ENCODE results near the gene ZNF74.
A peak's percentile ranks its signal among the peaks of the same experiment; 100 is the strongest.

ZNF74 gene

DNA sequence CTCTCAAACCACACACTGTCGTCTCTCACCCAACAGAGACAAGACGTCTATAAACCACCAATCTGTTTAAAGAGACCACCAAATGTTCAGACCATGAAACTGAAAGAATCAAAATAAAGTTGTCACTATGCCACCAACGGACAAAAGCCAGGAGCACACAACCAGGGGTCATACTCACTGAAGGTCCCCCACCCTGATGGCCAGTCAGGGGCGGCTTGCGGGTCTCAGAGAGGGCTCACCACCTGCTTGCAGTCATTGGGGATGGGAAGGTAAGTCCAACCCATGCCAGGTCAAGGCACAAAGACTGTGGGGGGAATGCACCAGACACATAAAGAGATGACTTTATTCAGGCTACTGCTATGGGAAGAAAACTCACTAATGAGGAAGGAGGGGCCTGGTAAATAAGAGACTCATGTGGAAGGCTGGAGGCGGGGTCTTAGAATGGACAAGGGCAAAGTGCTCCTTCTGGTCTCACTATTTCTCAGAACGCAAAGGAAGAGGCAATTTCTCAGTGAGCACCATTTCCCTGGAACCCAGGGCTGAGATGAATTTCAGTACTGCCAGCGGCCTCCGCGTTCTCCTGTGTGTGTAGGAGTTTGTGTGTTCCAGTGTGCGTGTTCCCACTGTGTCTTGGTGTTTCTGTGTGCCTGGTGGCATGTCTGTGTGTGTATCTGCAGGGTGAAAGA lies 26.3 kb downstream of the ZNF74 start:
- Histone ChIP-seq H3K79me2 (ENCODE audit: control insufficient read depth, insufficient read depth, low read length, poor library complexity) (peaks cover 2% of the 10 kb centered on the region), H3K4me2 (ENCODE audit: low read length) (no peak overlapping the region), H4K91ac (ENCODE audit: low read depth, low read length) (no peak overlapping the region), H3K79me1 (ENCODE audit: low read length) (peaks cover 3% of the 10 kb centered on the region), H3K36me3 (ENCODE audit: control insufficient read depth in 1 of 2, insufficient read depth in 2 of 2, low read length in 2 of 2) (peaks cover 4 to 14% of the 10 kb centered on the region in 2 experiments), H2BK12ac (ENCODE audit: low read length) (no peak overlapping the region), H3K4me1 (ENCODE audit: control insufficient read depth in 1 of 2, insufficient read depth in 2 of 2, low read length in 2 of 2) (peaks cover 4 to 6% of the 10 kb centered on the region in 2 experiments), H2AFZ (ENCODE audit: insufficient read depth, low read length, poor library complexity) (no peak overlapping the region), H3K23ac (ENCODE audit: low read length) (no peak overlapping the region), H3K18ac (ENCODE audit: low read length) (no peak overlapping the region), H3K27ac (ENCODE audit: low read depth, low read length) (no peak overlapping the region), H3K4me3 (ENCODE audit: low read depth, low read length) (no peak overlapping the region), H4K12ac (ENCODE audit: low read depth, low read length) (no peak overlapping the region), H3K9me3 (ENCODE audit: insufficient read depth, low read depth, low read length) (no peaks in the 10 kb centered on the region), H2AK5ac (ENCODE audit: low read length) (no peak overlapping the region), H4K8ac (ENCODE audit: low read depth, low read length) (no peak overlapping the region), H2BK120ac (ENCODE audit: insufficient read depth, low read length, poor library complexity) (no peak overlapping the region), H2BK5ac (ENCODE audit: low read depth, low read length, poor library complexity) (no peak overlapping the region), H3K27me3 (ENCODE audit: insufficient read depth, low read length) (no peaks in the 10 kb centered on the region), H3K4ac (ENCODE audit: low read depth, low read length) (no peak overlapping the region), H3K14ac (ENCODE audit: low read length) (no peak overlapping the region), H3K9ac (ENCODE audit: low read length) (no peak overlapping the region)
- no peak for DNase-seq
- no CpG with 5 or more reads among the region's 11 CpGs for WGBS (ENCODE audit: extremely low coverage, insufficient coverage, insufficient read length)

DNA sequence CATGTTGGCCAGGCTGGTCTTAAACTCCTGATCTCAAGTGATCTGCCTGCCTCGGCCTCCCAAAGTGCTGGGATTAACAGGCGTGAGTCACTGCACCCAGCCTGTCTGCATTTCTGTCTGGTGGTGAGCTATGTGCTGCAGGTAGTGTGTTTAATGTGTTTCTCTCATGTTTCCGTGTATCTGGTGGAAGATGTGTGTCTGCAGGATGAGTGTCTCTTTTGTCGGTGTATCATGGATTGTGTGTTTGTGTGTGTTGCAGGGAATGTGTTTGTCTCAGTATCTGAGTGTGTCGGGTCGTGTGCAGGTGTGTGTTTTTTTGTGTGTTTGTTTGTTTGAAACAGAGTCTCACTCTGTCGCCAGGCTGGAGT lies 27.5 kb downstream of the ZNF74 start:
- Histone ChIP-seq H3K9me3 (ENCODE audit: insufficient read depth, low read depth, low read length) (no peaks in the 10 kb centered on the region), H2BK5ac (ENCODE audit: low read depth, low read length, poor library complexity) (no peak overlapping the region), H4K91ac (ENCODE audit: low read depth, low read length) (no peak overlapping the region), H3K79me2 (ENCODE audit: control insufficient read depth, insufficient read depth, low read length, poor library complexity) (peaks cover 2% of the 10 kb centered on the region), H3K4me1 (ENCODE audit: control insufficient read depth in 1 of 2, insufficient read depth in 2 of 2, low read length in 2 of 2) (peaks cover 4 to 6% of the 10 kb centered on the region in 2 experiments), H3K4ac (ENCODE audit: low read depth, low read length) (no peak overlapping the region), H3K18ac (ENCODE audit: low read length) (no peak overlapping the region), H3K4me2 (ENCODE audit: low read length) (no peak overlapping the region), H2BK12ac (ENCODE audit: low read length) (no peak overlapping the region), H3K9ac (ENCODE audit: low read length) (no peak overlapping the region), H3K27ac (ENCODE audit: low read depth, low read length) (no peak overlapping the region), H2AK5ac (ENCODE audit: low read length) (no peak overlapping the region), H3K4me3 (ENCODE audit: low read depth, low read length) (no peak overlapping the region), H3K36me3 (ENCODE audit: control insufficient read depth in 1 of 2, insufficient read depth in 2 of 2, low read length in 2 of 2) (peaks cover 13 to 24% of the 10 kb centered on the region in 2 experiments), H3K23ac (ENCODE audit: low read length) (no peak overlapping the region), H3K79me1 (ENCODE audit: low read length) (peaks cover 3% of the 10 kb centered on the region), H3K14ac (ENCODE audit: low read length) (no peak overlapping the region), H2AFZ (ENCODE audit: insufficient read depth, low read length, poor library complexity) (no peak overlapping the region), H2BK120ac (ENCODE audit: insufficient read depth, low read length, poor library complexity) (no peak overlapping the region), H4K12ac (ENCODE audit: low read depth, low read length) (no peak overlapping the region), H4K8ac (ENCODE audit: low read depth, low read length) (no peak overlapping the region), H3K27me3 (ENCODE audit: insufficient read depth, low read length) (no peaks in the 10 kb centered on the region)
- DNase-seq = peak; percentile 68 to 85
- no CpG with 5 or more reads among the region's 7 CpGs for WGBS (ENCODE audit: extremely low coverage, insufficient coverage, insufficient read length)

DNA sequence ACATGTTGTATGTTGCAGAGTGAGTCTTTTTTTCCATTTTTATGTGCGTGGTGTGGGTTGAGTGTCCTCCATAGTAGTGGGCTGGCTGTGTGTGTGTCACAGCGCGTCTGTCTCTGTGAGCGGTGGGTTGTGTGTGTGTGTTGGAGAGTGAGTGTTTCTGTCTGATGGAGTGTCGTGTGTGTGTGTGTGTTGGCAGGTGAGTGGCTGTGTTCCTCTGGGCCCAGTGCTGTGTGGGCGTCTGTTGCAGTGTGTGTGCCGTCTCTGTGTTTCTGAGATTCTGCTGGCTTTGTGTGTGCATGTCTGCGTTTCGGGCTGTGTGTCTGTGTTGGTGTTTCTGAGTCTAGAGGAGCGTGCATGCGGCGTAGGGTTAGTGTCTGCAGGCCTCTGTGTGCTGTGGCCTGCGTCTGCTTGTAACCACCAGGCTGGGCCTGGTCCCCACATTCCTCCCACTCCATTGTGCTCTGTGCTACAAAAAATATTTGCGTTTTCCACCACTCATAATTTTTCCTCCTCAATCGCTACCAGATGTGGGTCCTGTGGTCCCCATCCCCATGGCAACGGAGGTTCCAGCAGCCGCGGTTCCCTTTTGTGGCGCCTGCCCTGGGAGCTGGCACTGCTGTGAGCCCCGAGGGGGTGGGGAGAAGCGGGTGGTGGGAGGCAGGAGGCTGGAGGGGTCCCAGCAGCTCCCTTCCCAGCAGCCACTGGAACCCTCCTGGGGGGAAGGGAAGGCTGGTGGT lies 28.5 kb downstream of the ZNF74 start:
- Histone ChIP-seq H3K79me2 (ENCODE audit: control insufficient read depth, insufficient read depth, low read length, poor library complexity) (peaks cover 2% of the 10 kb centered on the region), H3K79me1 (ENCODE audit: low read length) (peaks cover 3% of the 10 kb centered on the region), H4K8ac (ENCODE audit: low read depth, low read length) (no peak overlapping the region), H3K9me3 (ENCODE audit: insufficient read depth, low read depth, low read length) (peaks cover 2% of the 10 kb centered on the region), H4K91ac (ENCODE audit: low read depth, low read length) (no peak overlapping the region), H4K12ac (ENCODE audit: low read depth, low read length) (no peak overlapping the region), H3K4me3 (ENCODE audit: low read depth, low read length) (no peak overlapping the region), H3K18ac (ENCODE audit: low read length) (no peak overlapping the region), H2BK120ac (ENCODE audit: insufficient read depth, low read length, poor library complexity) (no peak overlapping the region), H2AFZ (ENCODE audit: insufficient read depth, low read length, poor library complexity) (no peak overlapping the region), H3K14ac (ENCODE audit: low read length) (no peak overlapping the region), H3K4ac (ENCODE audit: low read depth, low read length) (no peak overlapping the region), H3K9ac (ENCODE audit: low read length) (no peak overlapping the region), H3K4me1 (ENCODE audit: control insufficient read depth in 1 of 2, insufficient read depth in 2 of 2, low read length in 2 of 2) (peaks cover 4 to 6% of the 10 kb centered on the region in 2 experiments), H2BK12ac (ENCODE audit: low read length) (no peak overlapping the region), H3K36me3 (ENCODE audit: control insufficient read depth in 1 of 2, insufficient read depth in 2 of 2, low read length in 2 of 2) (peaks cover 20 to 31% of the 10 kb centered on the region in 2 experiments), H3K23ac (ENCODE audit: low read length) (no peak overlapping the region), H3K27me3 (ENCODE audit: insufficient read depth, low read length) (no peaks in the 10 kb centered on the region), H3K27ac (ENCODE audit: low read depth, low read length) (no peak overlapping the region), H2AK5ac (ENCODE audit: low read length) (no peak overlapping the region), H2BK5ac (ENCODE audit: low read depth, low read length, poor library complexity) (no peak overlapping the region), H3K4me2 (ENCODE audit: low read length) (no peak overlapping the region)
- WGBS (ENCODE audit: extremely low coverage, insufficient coverage, insufficient read length) = 100% methylated on average over 1 of the region's 21 CpGs
- no peak for DNase-seq

DNA sequence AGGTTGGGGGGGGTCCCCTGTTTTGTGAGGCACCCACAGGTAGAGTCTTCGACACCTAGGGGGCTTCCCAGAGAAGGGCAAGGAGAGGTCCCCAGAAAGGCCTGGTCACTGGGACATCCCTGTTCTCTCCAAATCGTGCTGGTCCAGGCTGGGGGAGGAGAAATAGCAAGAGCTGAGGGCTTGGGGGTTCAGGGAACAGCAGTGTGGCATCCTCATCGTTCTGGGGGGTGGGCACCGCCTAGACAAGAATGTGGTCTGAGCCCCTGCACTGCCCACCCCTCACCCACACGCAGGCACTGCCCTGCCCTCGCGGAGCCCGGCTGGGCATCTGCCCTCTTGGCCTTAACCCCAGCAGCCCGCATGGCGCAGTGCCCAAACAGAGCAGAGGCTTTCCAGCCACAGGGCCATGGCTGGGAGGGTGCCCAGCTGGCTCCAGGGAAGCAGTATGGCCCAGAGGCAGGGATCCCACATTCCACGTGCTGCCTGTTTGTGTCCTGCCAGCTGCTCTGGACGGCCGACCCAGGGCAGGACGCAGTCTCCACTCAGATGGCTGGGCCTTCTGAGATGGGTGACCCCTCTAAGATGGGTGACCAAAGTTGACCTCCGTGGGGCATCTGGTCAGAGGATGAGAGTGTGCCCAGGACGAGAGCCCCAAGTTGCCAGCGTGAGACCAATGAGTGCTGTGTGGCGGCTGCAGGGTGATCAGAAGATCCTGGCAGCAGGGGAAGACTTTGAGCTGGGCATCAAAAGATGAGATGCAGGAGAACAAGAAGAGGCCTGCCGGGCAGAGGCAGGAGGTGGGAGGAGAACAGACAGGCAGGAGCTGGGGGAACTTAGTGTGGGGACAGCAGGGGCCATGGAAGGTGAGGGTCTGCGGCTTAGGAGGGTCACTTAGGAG lies 29.3 kb downstream of the ZNF74 start:
- peak overlapping the region; percentile 6 for H2AK5ac ChIP-seq (ENCODE audit: low read length)
- no peak overlapping the region for H3K14ac ChIP-seq (ENCODE audit: low read length)
- H2BK5ac ChIP-seq (ENCODE audit: low read depth, low read length, poor library complexity) = no peak overlapping the region
- no peak overlapping the region for H4K8ac ChIP-seq (ENCODE audit: low read depth, low read length)
- peaks cover 2% of the 10 kb centered on the region for H3K9me3 ChIP-seq (ENCODE audit: insufficient read depth, low read depth, low read length)
- H3K36me3 ChIP-seq (ENCODE audit: control insufficient read depth in 1 of 2, insufficient read depth in 2 of 2, low read length in 2 of 2) = peaks cover 24 to 36% of the 10 kb centered on the region in 2 experiments
- H3K23ac ChIP-seq (ENCODE audit: low read length) = no peak overlapping the region
- peaks cover 3% of the 10 kb centered on the region for H3K79me1 ChIP-seq (ENCODE audit: low read length)
- no peak overlapping the region for H3K4me3 ChIP-seq (ENCODE audit: low read depth, low read length)
- H2BK12ac ChIP-seq (ENCODE audit: low read length) = no peak overlapping the region
- H3K4me1 ChIP-seq (ENCODE audit: control insufficient read depth in 1 of 2, insufficient read depth in 2 of 2, low read length in 2 of 2) = peaks cover 4 to 6% of the 10 kb centered on the region in 2 experiments
- WGBS (ENCODE audit: extremely low coverage, insufficient coverage, insufficient read length) = no CpG with 5 or more reads among the region's 20 CpGs
- H3K4ac ChIP-seq (ENCODE audit: low read depth, low read length) = no peak overlapping the region
- H3K27me3 ChIP-seq (ENCODE audit: insufficient read depth, low read length) = no peaks in the 10 kb centered on the region
- no peak overlapping the region for H3K4me2 ChIP-seq (ENCODE audit: low read length)
- peak overlapping the region; percentile 16 for H4K12ac ChIP-seq (ENCODE audit: low read depth, low read length)
- no peak overlapping the region for H3K18ac ChIP-seq (ENCODE audit: low read length)
- no peak for DNase-seq
- H2AFZ ChIP-seq (ENCODE audit: insufficient read depth, low read length, poor library complexity) = no peak overlapping the region
- H3K79me2 ChIP-seq (ENCODE audit: control insufficient read depth, insufficient read depth, low read length, poor library complexity) = peaks cover 1% of the 10 kb centered on the region
- H2BK120ac ChIP-seq (ENCODE audit: insufficient read depth, low read length, poor library complexity) = no peak overlapping the region
- no peak overlapping the region for H4K91ac ChIP-seq (ENCODE audit: low read depth, low read length)
- no peak overlapping the region for H3K9ac ChIP-seq (ENCODE audit: low read length)
- H3K27ac ChIP-seq (ENCODE audit: low read depth, low read length) = no peak overlapping the region

All from trophoblast cell (in vitro differentiated cells and primary cell).